ENCODE data around the gene FAM219A.
A peak's percentile ranks its signal among the peaks of the same experiment; 100 is the strongest.
"Not testable (repeated sequence)": the region's sequence is repeated elsewhere in the genome, so short reads cannot be mapped to it uniquely, and the experiment has no call there.

The FAM219A gene

GRCh38 chr9:34484678-34485077, 26.3 kb upstream of the FAM219A start:
- no peak for DNase-seq (ENCODE audit: low read depth in 3 of 3)

DNA sequence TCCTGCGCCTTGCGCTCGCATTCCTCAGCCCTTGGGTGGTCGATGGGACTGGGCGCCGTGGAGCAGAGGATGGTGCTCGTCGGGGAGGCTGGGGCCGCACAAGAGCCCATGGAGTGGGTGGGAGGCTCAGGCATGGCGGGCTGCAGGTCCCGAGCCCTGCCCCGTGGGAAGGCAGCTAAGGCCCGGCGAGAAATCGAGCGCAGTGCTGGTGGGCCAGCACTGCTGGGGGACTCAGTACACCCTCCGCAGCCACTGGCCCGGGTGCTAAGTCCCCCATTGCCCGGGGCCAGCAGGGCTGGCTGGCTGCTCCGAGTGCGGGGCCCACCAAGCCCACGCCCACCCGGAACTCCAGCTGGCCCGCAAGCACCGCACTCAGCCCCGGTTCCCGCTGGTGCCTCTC, 24.4 kb upstream of the FAM219A start:
- not testable (repeated sequence) for DNase-seq (ENCODE audit: low read depth in 3 of 3)

DNA sequence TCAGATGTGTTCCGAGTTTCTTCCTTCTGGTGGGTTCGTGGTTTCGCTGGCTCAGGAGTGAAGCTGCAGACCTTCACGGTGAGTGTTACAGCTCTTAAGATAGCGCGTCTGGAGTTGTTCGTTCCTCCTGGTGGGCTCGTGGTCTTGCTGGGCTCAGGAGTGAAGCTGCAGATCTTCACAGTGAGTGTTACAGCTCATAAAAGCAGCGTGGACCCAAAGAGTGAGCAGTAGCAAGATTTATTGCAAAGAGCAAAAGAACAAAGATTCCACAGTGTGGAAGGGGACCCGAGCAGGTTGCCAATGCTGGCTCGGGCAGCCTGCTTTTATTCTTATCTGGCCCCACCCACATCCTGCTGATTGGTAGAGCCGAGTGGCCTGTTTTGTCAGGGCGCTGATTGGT, 23.2 kb upstream of the FAM219A start:
- not testable (repeated sequence) for DNase-seq (ENCODE audit: low read depth in 3 of 3)

DNA sequence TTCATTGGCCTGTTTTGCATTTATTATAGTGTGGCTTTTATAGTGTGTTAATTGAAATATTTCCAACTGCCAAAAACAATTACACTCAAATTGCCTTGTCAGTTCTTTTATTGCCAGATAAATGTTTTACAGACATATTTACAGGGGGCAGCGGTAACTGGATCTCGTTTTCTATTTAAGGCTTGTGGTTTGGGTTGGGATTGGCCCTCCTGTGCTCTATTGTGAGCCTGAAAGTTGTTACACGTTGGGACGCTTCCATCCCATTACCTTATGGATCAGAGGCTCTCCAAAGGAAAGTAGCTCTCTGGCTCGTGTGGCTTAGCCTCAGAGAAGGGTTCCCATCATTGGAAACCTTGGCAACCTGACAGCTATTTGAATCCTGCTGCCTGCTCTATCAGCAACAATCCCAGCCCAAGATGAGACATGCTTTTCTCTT, 21.1 kb upstream of the FAM219A start:
- no peak for DNase-seq (ENCODE audit: low read depth in 3 of 3)

DNA sequence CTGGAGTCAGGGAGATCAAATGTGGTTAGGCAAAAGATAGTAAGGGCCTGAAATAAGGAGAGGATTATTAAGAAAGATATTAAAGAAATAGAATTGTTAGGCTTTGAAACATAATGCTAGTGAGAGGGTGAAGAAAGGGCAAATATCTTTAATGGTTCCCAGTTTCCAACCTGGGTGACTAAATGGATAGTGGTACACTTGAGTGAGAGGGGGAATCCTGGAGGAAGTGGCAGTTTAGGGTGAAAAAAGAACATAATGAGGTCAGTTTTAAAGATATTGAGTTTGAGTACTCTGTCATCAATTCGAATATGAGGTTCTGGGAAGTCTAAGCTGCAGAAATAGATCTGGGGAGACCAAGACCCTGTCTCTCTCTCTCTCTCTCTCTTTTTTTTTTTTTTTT, 19.2 kb upstream of the FAM219A start:
- DNase-seq (ENCODE audit: low read depth in 3 of 3): no peak

GRCh38 chr9:34475097-34475496, 16.7 kb upstream of the FAM219A start:
- no peak for DNase-seq (ENCODE audit: low read depth in 3 of 3)

DNA sequence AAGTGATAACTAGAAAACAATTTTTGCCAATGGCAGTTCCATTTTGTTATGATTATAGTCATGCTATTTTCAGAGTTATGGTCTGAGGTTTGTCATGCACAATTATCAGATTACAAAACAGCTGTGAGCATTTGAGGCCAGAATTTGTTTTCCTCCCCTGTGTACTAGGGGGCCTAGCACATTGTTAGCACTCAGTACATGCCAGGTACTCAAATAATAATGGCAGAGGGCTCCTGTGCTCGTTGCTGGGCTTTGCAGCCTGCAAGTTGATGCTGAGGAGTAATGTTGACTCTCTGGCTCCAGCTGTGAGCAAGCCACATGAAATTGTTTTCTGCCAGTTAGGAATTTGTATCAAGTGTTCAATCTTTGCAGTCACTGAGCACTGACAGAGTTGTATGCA, 7.1 kb upstream of the FAM219A start:
- DNase-seq (ENCODE audit: low read depth in 3 of 3): no peak

DNA sequence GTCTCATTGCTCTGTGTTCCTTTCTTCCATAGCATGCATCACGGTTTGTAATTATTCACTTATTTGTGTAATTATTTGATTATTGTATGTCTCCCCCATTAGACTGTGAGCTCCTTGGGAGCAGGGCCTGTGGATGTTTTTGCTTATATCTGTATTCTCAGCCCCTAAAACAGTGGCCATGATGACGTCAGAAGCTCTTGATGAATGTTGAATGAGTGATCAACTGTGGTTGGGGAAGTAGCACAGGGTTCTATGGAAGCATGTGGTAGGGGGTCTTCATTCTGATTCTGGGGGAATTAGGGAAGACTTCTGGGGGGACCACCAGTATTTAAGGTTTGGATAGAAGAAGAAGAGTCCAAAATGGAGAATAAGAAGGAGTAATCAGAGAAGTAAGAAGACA, 6.2 kb upstream of the FAM219A start:
- no peak for DNase-seq (ENCODE audit: low read depth in 3 of 3)

DNA sequence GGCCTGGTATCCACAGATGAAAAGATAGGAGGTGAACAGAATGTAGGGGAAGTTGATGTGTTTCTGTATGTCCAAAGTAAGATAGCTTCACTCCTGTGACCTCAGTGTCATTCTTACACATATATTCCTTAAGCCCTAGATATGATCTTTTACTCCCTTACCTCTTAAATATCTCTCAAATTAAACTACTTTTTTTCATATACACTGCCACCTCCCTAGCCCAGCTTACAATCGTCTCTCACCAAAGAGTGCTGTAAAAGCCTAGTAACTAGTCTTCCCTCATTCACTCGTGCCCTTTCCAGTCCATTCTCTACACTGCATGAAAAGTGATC, 5.5 kb upstream of the FAM219A start:
- DNase-seq (ENCODE audit: low read depth in 3 of 3): no peak

- peak in 2 of 3 experiments; percentile 29 to 73 for DNase-seq (ENCODE audit: low read depth in 3 of 3)
These were observed 4.9 kb upstream of the FAM219A start for GRCh38 chr9:34463098-34463900.

- DNase-seq (ENCODE audit: low read depth in 3 of 3): no peak
These were observed 1.6 kb upstream of the FAM219A start for GRCh38 chr9:34459941-34460340.

GRCh38 chr9:34459356-34459755, 986 bp upstream of the FAM219A start:
- DNase-seq (ENCODE audit: low read depth in 3 of 3): no peak

DNA sequence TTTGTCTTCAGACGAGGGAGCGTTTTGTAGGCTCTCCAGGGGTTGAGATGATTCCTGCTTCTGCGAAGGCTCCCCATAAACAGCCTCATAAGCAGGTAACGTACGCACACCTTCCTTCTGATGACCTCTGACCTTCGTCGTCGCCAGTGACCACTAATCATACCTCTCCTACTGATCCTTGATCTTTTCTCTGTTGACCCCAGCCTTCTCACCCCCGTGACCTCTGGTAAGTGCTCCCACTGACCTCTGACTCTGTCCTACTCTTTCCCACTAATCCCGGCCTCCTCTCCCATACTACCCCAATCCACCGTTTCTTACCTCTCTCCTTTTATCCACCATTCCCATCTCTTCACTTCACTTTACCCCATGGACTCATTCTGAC, 580 bp upstream of the FAM219A start:
- no peak for DNase-seq (ENCODE audit: low read depth in 3 of 3)

DNA sequence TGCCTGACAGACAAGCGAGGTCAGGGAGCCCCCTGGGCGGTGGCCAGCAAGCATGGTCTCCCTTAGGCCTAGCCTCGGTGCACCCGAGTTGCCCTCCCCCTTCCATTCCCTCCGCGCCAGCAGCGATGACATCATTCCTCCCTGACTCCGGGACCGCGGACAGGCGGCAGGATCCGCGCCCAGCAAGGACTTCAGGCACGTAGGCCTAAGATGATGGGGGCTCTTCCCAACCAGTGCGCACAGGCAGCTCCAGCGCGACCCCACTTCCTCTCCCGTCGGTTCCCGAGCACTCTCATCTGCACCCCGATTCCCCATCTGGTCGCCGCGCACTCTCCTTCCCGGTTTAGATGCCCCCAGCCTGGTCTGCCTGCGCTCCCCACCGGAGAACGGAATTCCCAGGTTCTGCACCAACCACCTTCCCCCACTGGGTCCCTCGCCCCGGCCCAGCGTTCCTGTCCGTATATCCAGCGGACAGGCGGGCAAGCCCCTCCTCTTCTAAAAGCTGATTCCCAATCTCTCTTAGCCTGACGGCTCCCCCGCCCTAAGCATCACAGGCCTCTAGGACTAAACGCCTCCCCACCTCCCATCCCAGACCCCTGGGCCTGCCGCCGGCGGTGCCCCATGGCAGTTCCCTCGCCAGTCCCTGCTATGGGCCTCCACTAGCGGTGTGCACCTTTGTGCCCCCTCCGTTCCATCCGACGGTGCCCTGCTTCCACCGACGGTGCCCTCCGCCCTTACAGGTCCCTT, 931 bp downstream of the FAM219A start:
- no peak for DNase-seq (ENCODE audit: low read depth in 3 of 3)

- no peak for DNase-seq (ENCODE audit: low read depth in 3 of 3)
These were observed 1.6 kb downstream of the FAM219A start for GRCh38 chr9:34456746-34457145.

GRCh38 chr9:34456151-34456550, 2.2 kb downstream of the FAM219A start:
- no peak for DNase-seq (ENCODE audit: low read depth in 3 of 3)

DNA sequence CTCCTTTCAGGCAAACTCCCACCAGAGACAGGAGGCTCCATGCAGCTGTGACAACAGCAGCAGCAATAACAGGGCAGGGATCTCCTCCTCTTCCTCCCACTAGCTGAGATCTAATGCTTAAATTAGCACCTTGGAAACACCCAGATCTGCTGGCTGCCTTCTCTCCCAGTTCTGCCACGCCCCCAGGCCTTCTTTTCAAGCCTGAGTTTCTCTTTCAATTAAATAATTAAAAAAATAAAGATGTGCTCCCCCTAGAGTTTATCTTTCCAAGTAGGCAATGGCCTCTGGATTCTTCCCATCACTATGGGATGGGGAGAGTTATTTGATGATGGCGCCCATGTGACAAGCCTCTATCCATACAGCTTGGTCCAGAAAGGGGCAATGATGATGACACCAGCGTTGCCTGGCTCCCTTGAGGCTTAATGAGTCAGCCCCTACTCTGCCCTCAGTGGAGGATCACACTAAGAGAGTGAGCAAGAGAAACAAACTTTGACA, 3.8 kb downstream of the FAM219A start:
- DNase-seq (ENCODE audit: low read depth in 3 of 3): no peak

DNA sequence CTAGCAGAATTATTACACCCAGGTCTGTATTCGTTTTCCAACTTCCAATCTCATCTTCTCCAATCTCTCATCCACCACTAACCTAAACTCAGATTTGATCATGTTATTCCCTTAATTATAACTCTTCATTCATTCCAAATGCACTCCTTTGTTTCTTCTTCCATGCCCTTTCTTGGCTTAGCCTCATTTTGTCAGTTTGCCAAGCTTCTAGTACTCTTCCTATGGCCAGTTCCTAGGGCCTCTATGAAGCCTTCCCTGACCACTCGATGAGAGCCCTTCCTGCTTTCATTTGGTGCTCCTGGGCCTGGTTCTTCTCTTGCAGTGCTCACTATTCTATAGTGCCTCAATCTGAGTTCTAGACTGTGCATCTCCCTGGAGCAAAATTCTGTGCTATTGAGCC, 5.8 kb downstream of the FAM219A start:
- no peak for DNase-seq (ENCODE audit: low read depth in 3 of 3)

DNA sequence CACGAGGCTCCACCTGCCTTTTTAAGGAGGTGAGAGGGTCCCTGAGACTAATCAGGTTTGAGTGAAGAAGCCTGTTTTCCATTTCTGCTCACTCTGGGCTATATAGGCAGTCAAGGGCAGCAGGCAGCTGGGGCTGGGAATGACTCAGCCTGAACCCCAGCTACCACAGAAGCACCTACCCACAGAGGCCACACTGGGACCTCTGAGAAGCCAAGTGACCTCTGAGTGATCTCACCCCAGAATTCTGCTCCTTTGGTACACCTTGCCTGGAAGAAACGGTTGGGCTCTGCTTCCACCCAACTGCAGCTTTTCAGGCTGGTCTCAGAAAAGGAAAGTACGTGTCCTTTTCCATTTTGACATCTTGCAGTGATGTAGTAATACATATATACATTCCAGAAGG, 6.8 kb downstream of the FAM219A start:
- DNase-seq (ENCODE audit: low read depth in 3 of 3): no peak

DNA sequence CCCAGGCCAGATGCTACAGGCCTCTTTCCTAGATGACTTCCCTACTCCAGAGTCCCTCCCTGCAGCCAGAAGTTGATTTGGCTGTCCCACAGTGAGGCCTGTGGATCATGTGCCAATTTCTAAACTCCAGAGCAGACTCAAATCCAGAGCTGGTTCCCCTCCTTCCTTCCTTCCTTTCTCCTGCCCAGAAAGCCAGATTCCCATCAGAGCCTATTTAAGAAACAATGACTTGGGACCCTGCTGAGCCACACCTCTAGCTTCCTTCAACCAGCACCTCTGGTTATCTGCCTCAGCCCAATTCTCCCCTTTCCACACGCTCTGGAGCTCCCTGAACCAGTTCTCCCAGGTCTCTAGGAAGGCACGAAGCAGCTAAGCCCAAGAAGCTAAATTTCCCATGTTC, 7.2 kb downstream of the FAM219A start:
- no peak for DNase-seq (ENCODE audit: low read depth in 3 of 3)

DNA sequence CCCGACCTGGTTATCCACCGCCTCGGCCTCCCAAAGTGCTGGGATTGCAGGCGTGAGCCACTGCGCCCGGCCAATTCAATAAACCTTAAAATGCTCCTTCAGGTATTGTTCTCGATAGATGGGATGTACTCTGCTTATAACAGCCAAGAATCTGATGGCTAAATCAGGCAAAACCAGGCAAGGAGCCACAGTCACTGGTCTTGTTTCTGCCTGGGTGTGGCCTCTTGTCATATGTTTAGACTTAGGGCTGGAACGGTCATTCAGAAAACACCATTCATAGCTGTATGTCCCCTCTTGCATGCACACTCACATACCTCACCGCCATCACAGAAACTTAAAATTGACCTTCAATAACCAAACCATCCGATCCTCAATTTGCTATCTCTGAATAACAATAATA, 7.7 kb downstream of the FAM219A start:
- DNase-seq (ENCODE audit: low read depth in 3 of 3): no peak

GRCh38 chr9:34446951-34447350, 11.4 kb downstream of the FAM219A start:
- DNase-seq (ENCODE audit: low read depth in 3 of 3): no peak

- no peak for DNase-seq (ENCODE audit: low read depth in 3 of 3)
These were observed 11.9 kb downstream of the FAM219A start for GRCh38 chr9:34446468-34446891.
